SKM-1 (cell line): ENCODE results near the gene PEX7.
"Not testable (repeated sequence)": the region's sequence is repeated elsewhere in the genome, so short reads cannot be mapped to it uniquely, and the experiment has no call there.

Source experiments
- DNase-seq: peaks from one replicate; lab custom pipeline; 2025; ENCODE audit not compliant: unreplicated experiment; lab: John Stamatoyannopoulos, UW

PEX7 gene

DNA sequence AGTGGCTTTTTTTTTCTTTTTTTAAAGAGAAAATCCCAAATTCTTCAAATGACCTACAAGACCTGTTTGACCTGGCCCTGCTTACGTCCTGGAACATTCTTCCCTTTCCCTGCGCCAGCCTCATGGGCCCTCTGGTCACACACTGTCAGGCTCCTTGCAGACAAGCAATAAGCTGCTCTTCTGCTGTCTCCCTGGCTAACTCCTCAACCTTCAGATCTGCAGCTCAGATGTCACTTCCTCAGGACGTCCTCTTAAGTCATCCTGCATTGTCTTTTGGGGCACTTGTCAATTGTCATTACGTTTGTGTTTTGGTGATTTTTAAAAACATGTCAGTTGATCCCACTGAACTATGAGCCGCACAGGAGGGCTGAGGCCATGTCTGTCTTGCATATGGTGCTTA, 70.8 kb downstream of the PEX7 start:
- no peak for DNase-seq

DNA sequence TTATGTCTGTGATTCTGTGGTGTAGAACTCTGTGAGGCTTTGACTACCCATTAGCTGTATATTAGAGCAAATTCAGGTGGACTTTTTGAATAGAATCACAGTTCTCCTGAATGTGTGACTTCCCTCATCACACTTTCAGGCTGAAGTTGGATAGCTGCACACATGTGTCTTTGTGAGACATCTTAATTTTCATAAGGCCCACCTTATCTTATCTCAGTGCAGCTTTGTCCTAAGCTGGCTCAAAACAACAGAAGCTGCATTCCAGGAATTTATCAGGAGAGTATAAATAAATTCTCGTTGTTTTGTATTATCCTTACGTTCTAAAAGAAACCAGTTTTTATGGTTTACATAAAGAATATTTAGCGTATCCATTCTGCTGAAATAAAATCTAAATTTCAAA, 73.5 kb downstream of the PEX7 start:
- no peak for DNase-seq

DNA sequence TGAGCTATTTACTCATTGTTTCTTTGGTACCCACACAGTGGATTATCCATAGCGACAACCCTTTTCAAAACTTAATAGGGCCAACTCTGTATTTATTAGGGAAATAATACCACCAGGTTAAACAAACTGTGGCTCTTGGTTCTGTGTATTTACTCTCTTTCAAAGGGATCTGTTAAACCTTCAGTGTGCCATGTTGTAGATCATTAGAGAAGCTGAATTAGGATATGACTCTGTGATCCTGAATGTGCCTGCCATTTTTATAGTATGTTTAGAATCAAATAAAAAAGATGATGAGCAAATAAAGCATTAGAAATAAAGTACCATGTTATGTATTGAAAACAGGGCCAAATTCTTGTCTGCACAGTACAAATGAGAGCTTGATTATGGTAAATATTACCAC, 74.7 kb downstream of the PEX7 start:
- no peak for DNase-seq

DNA sequence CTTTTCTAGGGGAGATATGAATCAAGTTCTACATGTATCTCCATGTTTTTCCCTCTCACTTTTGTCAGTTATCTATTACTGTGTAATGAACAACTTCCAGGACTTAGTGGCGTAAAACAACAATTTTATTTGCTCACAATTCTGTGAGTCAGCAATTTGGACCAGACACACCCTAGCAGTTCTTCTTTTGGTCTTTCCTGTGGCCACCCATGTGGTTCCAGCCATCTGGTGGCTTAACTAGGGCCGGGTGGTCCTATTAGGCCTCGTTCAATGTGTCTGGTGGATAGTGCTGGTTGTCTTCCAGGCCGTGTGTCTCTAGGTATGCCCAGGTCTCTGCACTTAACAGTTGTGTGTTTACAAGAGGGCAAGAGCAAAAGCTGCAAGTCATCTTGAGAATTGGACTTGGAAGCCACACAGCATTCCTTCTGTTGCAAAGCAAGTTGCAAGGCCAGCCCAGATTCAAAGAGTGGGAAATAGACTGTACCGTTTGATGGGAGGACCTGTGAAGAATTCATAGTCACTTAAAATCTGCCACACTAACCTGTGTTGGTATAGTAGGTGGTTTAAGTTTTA, 78.9 kb downstream of the PEX7 start:
- DNase-seq: no peak

DNA sequence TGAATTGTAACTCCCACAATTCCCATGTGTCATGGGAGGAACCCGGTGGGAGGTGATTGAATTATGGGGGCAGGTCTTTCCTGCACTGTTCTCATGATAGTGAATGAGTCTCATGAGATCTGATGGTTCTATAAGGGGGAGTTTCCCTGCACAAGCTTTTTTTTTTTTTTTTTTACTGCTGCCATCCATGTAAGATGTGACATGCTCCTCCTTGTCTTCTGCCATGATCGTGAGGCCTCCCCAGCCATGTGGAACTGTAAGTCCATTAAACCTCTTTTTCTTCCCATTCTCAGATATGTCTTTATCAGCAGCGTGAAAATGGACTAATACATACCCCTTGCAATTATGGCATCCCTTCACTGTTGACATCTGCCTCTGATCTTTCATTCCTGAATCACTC, 82.1 kb downstream of the PEX7 start:
- DNase-seq: not testable (repeated sequence)

DNA sequence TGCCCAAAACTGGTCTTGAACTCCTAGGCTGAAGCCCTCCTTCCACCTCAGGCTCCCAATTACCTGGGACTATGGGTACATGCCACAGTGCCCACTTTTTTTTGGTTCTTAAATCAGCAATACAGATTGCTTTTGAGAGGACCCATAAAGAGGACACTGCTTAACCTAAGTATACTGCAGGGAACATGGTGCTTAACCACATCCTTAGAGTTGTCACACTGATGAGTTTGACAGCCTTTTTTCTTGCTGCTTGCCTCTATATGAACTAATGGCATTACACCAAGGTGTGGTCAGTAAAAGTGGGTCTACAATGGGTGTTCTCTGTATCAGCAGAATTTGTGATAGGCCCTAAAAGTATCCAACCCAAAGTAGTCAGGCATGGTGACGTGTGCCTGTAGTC, 92.6 kb downstream of the PEX7 start:
- DNase-seq: no peak

DNA sequence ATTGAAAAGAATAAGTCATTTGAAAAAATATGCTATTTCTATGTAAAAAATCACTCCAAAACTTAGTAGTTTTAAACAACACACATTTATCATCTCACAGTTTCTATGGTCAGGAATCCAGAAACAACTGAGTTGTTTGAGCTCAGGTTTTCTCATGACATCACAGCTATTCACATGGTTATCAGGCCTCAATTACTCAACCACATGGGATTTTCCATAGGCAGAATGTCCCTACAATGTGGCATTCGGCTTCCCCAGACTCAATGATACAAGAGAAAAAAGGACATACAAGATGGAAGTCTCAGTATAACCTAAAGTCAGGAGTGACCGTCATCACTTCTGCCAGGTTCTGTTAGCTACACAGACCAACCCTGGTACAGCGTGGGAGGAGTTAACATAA, 96.3 kb downstream of the PEX7 start:
- no peak for DNase-seq

DNA sequence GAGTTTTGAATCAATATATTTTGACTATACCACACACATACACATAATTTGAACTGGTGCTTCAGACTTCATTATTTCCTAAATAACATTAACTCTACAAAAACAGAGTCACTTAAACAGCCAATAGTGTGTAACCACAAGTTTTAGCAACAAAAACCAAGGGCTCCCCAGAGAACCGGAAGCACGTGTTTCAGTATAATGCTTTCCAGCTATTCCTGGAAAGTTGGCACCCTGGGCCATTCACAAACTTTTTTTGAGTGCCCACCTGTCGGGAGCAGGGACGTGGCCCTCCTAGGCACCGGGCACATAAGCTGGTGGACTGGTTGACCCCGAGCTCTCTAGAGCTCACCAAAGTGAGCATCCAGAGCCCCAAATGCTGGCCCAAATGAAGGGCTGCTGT, 97.8 kb downstream of the PEX7 start:
- DNase-seq: no peak

DNA sequence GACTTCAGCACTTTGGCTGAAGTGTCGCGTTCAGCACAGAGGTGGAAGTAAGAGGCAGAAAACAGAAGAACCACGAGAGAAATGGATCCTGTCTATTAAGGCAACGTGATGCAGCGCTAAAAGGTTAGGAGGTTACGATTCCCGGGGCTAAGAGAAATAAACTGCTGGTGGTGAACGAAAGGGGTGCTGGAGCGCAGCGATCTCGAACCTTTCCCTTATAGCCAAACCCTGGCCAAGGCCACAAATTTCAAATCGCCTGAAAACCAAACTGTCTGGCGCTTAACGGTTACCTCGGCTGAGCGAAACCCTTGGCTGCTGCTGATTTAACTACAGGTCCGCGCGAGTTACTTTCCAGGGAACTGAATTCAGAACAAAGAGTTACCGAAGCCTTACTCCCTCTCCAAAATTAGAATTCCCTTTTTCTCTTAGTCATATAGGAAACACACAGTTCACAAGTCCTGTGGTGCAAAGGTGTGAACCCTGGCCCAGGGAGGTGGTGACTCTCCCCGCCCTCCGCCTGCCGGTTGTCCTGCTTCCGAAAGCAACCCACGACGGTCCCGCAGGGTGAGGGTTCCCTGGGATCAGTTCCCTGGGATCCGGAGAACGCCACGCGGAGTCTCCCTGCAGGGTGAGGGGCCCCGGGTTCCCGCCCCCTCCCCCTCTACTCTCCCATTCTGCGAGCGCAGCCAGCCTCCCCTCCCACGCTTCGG, 98.4 kb downstream of the PEX7 start:
- DNase-seq: no peak

DNA sequence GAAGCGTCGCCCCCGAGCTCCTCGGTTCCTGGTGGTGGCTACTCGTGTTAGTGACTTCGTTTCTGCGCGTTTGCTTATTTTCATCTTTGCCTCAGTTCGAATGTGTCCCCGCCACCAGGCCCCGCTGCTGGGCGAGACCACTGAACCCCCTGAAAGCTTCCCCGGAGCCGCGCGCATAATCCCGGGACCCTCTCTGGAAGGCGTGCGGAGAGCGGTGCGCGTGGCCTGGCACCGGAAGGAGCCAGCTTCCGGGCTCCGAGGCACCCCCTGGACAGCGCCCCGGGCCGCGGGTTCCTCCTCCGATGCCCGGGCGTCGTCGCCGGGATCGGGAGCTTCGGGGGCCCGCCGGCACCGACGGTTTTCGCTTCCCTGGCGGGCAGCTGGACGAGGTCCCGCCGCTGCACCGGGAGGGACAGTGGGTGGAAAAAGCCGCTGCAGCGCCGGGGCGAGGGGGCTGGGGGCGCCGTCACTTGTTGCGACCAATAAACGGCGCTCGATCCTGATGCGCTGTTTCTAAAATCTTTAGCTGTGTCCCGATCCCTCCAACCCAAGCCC, 99.1 kb downstream of the PEX7 start:
- no peak for DNase-seq

DNA sequence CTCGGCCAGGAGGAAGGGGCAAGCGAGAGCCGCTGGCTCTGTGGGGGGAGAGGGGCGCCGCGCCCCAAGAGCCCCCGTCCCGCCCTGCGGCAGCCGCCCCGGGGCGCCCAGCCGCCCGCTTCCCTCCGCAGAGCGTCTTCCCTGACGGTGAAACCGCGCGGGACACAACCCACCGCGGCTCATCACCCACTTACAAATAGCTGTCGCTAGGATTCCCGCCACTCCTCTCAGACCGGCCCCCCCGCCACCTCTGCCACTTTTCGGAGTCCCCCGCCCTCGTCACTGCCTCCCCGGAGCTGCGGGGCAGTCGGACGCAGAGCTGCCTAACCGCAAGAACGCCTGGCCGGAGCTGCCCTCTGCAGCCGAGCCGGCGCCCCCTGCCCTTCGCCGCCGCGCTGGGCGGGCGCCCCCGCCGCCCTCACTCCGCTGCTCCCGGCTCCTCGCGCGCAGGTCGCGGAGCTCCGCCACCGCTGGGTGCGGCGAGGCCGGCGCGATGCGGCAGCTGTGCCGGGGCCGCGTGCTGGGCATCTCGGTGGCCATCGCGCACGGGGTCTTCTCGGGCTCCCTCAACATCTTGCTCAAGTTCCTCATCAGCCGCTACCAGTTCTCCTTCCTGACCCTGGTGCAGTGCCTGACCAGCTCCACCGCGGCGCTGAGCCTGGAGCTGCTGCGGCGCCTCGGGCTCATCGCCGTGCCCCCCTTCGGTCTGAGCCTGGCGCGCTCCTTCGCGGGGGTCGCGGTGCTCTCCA, 99.7 kb downstream of the PEX7 start, which contains the start of gene SLC35D3:
TSS of gene SLC35D3 (plus strand) at position 366 of the 749 bp plus-strand sequence. CDS start at position 494, 128 bp downstream.
- no peak for DNase-seq

DNA sequence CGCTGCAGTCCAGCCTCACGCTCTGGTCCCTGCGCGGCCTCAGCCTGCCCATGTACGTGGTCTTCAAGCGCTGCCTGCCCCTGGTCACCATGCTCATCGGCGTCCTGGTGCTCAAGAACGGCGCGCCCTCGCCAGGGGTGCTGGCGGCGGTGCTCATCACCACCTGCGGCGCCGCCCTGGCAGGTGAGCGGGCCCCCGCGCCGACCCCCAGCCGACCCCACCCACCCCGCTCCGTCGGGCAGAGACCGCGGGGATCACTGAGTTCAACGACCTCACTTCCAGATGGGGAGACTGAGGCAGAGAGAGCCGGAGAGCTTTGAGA, 100.3 kb downstream of the PEX7 start:
- no peak for DNase-seq

DNA sequence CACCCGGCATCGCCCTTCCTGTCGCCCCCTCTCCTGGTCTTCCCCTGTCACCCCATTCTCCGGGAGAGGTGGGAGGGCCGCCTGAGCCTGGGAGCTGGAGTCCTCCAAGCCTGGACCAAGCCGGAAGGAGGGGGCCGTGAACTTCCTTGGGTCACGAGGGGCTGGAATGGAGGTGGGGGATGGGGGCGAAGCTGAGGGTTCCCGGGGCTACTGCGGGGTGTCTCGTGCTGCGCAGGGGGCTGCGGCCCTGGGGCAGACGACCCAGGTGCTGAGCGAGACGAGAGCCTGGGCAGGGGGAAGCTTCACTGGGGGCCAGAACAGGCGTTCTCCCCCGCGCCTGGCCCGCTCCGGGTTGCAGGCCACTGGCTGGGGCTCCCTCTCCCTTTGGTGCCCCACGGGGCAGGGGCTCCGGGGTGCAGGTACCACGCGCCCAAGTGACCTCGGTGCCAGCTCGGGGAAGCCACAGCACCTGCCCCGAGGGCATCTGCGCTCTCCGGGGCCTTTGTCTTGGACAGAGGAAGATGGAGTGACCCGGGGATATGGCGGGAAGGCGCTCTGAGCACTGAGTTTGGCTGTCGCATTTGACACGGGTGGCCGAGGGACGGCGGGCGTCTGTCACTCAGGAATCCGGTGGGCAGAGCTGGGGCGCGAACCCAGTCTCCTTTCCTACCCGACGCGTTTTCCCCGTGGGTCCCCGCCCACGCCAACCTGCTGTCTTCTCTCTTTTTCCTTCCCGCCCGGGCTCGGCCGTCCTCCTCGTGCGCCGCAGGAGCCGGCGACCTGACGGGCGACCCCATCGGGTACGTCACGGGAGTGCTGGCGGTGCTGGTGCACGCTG, 100.9 kb downstream of the PEX7 start:
- DNase-seq: no peak

DNA sequence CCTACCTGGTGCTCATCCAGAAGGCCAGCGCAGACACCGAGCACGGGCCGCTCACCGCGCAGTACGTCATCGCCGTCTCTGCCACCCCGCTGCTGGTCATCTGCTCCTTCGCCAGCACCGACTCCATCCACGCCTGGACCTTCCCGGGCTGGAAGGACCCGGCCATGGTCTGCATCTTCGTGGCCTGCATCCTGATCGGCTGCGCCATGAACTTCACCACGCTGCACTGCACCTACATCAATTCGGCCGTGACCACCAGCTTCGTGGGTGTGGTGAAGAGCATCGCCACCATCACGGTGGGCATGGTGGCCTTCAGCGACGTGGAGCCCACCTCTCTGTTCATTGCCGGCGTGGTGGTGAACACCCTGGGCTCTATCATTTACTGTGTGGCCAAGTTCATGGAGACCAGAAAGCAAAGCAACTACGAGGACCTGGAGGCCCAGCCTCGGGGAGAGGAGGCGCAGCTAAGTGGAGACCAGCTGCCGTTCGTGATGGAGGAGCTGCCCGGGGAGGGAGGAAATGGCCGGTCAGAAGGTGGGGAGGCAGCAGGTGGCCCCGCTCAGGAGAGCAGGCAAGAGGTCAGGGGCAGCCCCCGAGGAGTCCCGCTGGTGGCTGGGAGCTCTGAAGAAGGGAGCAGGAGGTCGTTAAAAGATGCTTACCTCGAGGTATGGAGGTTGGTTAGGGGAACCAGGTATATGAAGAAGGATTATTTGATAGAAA, 101.7 kb downstream of the PEX7 start:
- DNase-seq: no peak

DNA sequence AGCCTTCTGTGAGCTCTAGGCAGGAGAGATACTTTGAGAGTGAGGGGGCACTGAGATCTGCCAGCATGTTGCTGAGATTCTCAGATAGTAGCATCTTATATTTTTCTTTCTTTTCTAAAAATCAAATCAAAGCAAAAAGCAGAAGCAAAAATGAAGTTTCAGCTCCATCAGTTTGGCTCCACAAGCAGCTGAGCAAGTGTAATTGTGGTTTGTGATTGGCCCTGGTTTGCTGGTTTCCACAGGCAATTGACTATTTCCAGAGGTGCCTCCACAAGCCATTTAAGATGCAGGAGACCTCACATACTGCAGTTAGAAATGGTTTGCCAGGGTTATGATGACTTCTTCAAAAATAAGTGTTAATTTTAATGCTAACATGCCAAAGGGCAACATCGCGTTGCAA, 104.0 kb downstream of the PEX7 start:
- DNase-seq: no peak

DNA sequence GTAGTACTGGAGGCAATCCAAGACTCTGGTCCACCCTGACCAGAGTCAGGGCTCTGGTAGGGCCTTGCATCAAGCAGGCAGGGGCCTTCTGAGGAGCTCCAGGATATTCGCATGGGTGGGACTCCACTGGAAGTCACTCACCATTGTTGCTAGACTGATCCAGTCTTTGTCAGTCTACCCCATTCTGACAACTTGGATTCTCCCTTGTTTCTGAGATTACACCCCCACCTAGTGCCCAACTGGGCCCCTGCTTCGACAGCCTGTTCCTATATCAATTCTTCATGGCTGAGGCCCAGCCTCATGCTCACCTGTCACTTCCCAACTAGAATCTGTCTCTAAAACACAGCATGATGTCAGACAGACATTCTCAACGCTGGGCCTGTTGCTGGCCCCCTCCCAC, 104.9 kb downstream of the PEX7 start:
- no peak for DNase-seq

DNA sequence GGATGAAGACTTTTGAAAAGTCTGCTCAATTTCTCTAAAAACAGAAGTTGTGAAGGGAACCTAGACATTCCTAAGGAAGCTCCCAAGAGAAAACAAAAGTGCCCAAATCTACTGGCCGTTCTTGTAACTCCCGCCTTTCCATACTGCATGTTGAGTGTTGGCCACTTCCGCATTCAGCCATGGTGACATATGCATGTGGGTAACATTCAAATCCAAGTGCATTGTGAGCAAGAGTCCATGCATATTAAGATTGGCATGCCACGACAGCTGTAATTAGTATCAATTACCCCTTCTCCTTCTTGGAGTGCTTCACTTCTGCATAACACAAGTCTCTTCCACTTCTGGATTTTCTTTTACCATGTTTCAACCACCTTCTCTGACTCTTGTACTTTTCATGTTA, 108.1 kb downstream of the PEX7 start:
- DNase-seq: no peak

DNA sequence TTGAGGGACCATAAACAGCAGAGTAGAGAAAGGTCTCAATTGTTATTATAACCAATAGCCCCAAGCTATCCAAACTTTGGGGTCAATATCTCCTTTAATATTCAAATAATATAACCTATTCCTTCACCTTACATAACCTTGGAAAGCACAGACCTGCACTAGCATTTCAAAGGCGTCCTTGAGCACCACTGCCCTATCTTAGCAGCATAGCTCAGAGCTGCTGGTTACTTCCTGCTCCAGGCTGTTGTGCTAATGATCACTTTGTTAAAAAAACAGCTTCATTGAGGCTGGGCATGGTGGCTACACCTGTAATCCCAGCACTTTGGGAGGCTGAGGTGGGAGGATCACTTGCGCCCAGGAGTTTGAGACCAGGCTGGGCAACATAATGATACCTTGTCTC, 110.2 kb downstream of the PEX7 start:
- DNase-seq: no peak

DNA sequence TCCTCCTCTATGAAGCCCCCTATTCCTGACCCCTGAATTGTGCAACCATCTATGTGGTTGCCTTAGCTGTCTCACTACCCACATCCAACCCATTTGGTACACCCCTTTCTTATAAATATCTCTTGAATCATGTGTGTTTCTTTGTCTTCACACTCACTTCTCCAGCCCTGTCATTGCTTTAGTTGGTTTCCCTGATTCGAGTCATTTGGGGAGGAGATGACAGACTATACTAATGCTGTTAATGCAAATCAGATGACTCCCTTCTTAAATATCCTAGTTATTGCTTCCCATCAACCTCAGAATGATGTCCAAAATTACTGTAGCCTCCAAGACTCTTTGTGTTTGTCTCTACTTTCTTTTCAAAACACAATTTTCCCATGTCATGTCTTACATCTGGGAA, 122.7 kb downstream of the PEX7 start:
- DNase-seq: no peak

DNA sequence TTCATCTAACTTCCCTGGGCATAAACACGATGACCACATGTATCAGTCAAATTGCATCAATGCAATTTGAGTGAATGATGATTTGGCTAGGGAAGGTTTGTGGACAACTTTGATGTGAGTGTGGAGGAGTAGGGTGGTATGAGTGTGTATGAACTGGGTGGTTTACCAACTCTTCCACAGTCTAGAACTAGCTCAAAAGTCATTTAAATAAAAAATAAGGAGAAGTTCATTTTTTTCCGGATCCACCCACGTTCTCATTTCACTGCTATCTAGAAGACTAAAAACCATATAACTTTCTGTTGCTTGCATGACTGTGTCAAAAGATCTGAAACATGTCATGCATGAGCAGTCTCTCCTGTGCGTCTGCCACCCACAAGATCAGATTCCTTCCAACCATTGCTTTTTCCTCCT, 123.3 kb downstream of the PEX7 start:
- no peak for DNase-seq

DNA sequence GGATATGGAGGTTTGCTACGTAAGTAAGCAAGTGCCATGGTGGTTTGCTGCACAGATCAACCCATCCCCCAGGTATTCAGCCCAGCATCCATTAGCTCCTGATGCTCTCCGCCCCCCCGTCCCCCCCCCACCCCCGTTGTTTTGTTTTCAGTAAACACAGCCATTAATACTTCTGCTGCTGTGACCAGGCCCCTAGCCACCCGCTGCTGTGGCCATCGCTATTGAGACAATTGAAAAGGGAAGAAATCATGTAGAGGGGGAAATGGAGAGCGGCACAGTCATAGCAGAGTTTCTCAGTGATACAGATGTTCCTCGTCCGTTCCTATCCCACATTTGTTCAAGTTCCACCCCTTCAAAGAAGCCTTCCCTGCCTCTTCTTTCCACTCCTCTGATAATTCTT, 124.6 kb downstream of the PEX7 start:
- no peak for DNase-seq
